G401 (cell line): ENCODE data around the gene TSPAN15. TPM values are rescaled to one million over a fixed set of nuclear protein-coding genes. Genes with fewer than 3 reads are reported as not detected.
"Not testable (repeated sequence)": the region's sequence is repeated elsewhere in the genome, so short reads cannot be mapped to it uniquely, and the experiment has no call there.

ENCODE experiments used
- DNase-seq: peaks from one replicate; pipeline ENCODE4 v3.0.0-alpha.2; 2015; ENCODE audit warnings: low spot score
- in situ Hi-C: cut with HindIII; loops from 2 replicates; pipeline ENCODE4 v1.10.0; 2016; ENCODE audit warnings: low sequenced_read_pairs, mixed read lengths
- total RNA-seq: library from RNA; depleted of rRNA; stranded (reverse); fragments of >200 nt; shearing (Covaris generic); gene quantifications from 2 replicates; pipeline ENCODE4 v1.2.3, GENCODE V29; 2014; rRNA removed

TSPAN15 gene
- total RNA-seq, 1 experiment from 2014 or later: 10.2 TPM

DNA sequence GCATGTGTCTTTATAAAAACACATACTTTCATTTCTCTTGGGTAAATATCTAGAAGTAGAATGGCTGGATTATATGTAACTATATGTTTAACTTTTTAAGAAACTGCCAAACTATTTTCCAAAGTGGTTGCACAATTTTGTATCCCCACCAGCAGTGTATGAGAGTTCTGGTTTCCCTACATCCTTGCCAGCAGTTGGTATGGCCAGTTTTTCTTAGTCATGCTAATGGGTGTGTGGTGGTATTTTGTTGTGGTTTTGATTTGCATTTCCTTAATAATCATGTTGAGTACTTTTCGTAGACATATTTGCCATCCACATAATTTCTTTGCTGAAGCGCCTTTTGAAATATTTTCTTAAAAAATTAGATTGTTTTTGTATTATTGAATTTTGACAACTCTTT is 61.6 kb downstream of the TSPAN15 start:
- in situ Hi-C loops: no loop called here
- no peak for DNase-seq

DNA sequence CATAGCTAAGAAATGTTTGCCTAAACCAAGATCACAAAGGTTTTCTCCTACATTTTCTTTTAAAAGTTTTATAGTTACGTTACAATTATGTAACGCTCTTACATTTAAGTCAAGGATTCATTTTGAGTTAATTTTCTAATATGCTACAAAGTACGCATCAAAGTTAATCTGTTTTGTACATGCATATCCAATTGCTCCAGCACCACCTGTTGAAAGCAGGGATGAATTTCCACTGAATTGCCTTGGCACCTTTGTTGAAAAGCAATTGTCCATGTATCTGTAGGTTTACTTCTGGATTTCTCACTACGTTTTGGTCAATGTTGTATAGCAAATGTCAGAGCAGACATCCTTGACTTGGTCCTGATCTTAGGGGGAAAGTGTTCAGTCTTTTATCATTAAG is 62.4 kb downstream of the TSPAN15 start:
- in situ Hi-C loops: no loop called here
- no peak for DNase-seq

DNA sequence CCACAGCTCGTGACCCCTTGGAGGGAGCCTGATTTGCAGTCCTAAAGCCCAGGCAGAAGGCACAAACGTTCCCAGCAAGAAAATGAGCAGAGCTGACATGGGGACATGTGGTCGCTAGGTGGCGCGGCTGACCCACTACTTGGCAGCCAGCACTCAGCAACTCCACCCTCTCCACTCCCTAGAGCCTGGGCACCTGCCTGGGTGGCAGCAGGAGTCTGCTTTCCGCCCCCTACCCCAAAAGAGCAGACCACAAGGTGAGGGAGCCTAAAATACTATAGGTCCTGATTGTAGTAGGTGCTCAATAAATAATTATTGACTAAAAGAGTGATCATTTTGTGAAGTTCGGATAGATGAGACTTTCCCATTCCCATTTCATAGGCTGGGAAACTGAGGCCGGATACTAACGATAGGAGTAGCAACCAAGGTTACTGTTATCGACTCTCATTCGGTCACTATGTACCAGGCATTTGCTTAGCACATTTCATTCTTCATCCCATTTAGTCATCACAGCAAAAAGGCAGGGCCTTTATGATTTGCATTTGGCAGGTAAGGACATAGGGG is 64.5 kb downstream of the TSPAN15 start:
- in situ Hi-C loops: no loop called here
- peak; percentile 89 for DNase-seq

GRCh38 chr10:69516316-69516715 is 65.1 kb downstream of the TSPAN15 start:
- in situ Hi-C loops: no loop called here
- DNase-seq: peak; percentile 33

DNA sequence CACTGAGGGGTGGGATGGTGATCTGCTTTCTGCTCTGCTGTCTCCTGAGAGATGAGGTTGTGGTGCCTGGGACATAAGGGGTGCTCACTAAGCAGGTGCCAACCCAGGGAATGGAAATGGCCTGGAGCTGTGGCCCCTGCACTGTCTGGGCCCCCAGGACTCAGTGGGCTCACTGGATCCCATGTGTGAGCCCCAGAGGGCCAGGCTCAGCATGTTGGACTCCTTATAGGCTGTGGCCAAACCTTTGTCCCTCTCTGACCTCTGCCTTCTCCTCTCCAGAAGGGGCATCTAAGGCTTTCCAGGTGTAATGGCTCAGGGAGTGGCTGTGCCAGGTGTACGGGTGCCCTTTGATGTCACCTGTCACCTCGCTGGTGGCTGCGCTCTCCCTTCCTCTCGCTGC is 65.5 kb downstream of the TSPAN15 start:
- in situ Hi-C loops: no loop called here

GRCh38 chr10:69517271-69517848 is 66.1 kb downstream of the TSPAN15 start:
- in situ Hi-C loops: no loop called here
- DNase-seq: no peak

More for the DNA sequence above, 65.5 kb downstream of the TSPAN15 start:
- no peak for DNase-seq

- DNase-seq: no peak
- in situ Hi-C loops: no loop called here
Measured at GRCh38 chr10:69527961-69528360, 76.7 kb downstream of the TSPAN15 start.

DNA sequence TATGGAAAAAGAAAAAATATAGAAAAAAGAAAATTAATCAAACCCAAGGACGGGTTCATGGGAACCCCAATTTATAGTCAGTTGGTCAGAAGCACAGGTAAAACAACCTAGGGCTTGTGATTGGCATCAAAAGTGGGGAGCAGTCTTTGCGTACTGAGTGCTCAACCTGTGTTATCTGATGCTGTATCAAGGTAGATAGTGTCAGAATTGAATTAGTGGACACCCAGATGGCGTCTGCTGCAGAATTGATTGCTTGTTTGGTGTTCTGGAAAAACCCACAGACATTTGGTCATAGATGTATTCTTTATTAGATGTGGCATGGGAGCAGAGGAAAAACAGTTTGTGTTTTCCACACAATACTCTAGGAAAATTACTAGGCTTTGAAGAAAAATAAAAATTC is 82.4 kb downstream of the TSPAN15 start:
- in situ Hi-C loops: no loop called here

GRCh38 chr10:69536521-69536920 is 85.3 kb downstream of the TSPAN15 start:
- in situ Hi-C loops, DNase-seq: not testable (repeated sequence)

More for the DNA sequence above, 82.4 kb downstream of the TSPAN15 start:
- DNase-seq: no peak

- in situ Hi-C loops: no loop called here
- no peak for DNase-seq
Measured at GRCh38 chr10:69537449-69537848, 86.2 kb downstream of the TSPAN15 start.

GRCh38 chr10:69538461-69538860 is 87.2 kb downstream of the TSPAN15 start:
- no peak for DNase-seq
- in situ Hi-C loops: no loop called here

GRCh38 chr10:69541463-69541862 is 90.2 kb downstream of the TSPAN15 start:
- in situ Hi-C loops: no loop called here
- no peak for DNase-seq

DNA sequence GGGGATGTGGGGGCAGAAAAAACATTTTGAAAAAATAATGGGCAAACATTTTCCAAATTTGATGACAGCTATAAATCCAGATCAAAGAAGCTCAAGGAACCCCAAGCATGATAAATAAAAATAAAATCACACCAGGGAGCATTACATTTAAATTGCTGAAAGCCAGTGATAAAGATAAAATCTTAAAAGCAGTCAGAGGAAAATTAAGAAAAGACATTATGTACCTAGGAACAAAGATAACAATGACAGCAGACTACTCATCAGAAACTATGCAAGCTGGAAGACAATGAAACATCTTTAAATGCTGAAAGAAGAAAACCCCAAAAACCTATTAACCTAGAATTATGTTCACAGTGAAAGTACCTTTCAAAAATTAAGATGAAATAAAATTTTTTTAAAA is 98.7 kb downstream of the TSPAN15 start:
- in situ Hi-C loops: no loop called here
- DNase-seq: no peak

GRCh38 chr10:69552268-69552667 is 101.0 kb downstream of the TSPAN15 start:
- in situ Hi-C loops: no loop called here

GRCh38 chr10:69553328-69553727 is 102.1 kb downstream of the TSPAN15 start:
- DNase-seq: no peak
- in situ Hi-C loops: no loop called here

More at GRCh38 chr10:69552268-69552667, 101.0 kb downstream of the TSPAN15 start:
- no peak for DNase-seq

- no peak for DNase-seq
- in situ Hi-C loops: no loop called here
Measured at GRCh38 chr10:69554611-69555010, 103.3 kb downstream of the TSPAN15 start.

Other genes with a start within 250 kb of the TSPAN15 start
- 1.2 and 2.8 TPM in 2 replicates for gene HKDC1, start 231.1 kb upstream of the TSPAN15 start, total RNA-seq
- 47.4 and 52.3 TPM in 2 replicates for gene HK1, start 173.0 kb upstream of the TSPAN15 start, total RNA-seq
- not detected in 2 replicates for gene TACR2, start 34.5 kb upstream of the TSPAN15 start, total RNA-seq
- not detected in 2 replicates for gene NEUROG3, start 122.0 kb downstream of the TSPAN15 start, total RNA-seq
- gene FAM241B, start 178.8 kb downstream of the TSPAN15 start, total RNA-seq: 27.8 and 36.7 TPM in 2 replicates